ENCODE data around the gene PHACTR1. TPM values are rescaled to one million over a fixed set of nuclear protein-coding genes. Genes with fewer than 3 reads are reported as not detected.

The PHACTR1 gene
- total RNA-seq, 1 donor, result 0.43 TPM

- TF ChIP-seq, protein P1, sequence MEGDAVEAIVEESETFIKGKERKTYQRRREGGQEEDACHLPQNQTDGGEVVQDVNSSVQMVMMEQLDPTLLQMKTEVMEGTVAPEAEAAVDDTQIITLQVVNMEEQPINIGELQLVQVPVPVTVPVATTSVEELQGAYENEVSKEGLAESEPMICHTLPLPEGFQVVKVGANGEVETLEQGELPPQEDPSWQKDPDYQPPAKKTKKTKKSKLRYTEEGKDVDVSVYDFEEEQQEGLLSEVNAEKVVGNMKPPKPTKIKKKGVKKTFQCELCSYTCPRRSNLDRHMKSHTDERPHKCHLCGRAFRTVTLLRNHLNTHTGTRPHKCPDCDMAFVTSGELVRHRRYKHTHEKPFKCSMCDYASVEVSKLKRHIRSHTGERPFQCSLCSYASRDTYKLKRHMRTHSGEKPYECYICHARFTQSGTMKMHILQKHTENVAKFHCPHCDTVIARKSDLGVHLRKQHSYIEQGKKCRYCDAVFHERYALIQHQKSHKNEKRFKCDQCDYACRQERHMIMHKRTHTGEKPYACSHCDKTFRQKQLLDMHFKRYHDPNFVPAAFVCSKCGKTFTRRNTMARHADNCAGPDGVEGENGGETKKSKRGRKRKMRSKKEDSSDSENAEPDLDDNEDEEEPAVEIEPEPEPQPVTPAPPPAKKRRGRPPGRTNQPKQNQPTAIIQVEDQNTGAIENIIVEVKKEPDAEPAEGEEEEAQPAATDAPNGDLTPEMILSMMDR (IDR thresholded peaks at IDR 0.05; ENCODE audit: insufficient read depth, low read depth, low read length), result no peak
- H3K4me3 ChIP-seq (ENCODE audit: low read depth, low read length), result no peak overlapping the region
- DNase-seq (ENCODE audit: low read depth), result no peak
These were observed 7.5 kb upstream of the PHACTR1 start for GRCh38 chr6:12709116-12709515.

DNA sequence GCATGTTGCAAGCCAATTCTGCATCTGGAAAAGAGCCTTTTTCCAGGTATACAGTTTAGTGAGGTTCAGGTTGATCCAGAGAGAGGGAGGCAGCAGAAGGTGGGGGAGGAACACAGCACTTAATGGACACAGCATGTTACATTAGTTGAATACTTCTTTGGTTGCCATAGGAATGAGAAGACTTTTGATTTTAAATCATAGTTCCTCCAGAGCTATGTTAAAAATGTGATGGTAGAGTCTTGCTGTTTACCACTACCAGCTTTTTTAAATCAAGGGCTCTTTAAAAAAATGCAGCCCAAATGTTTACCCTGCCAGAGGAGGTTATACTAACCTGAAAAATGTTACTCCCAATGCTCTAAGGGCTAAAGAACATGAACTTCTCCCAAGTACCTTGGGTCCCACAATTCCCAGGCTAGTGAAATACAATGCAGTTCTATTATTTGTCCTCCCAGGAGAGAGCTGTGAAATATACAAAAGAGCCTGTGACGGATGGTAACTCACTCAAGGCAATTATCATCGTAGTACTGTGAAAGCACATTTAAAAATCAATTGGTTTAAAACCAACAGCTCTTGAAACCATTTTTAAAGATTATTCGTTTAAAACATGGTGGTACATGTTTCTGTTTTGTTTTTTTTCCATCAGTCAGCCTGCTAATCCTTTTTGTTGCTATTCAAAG, 6.9 kb upstream of the PHACTR1 start:
- DNase-seq (ENCODE audit: low read depth), result no peak
- TF ChIP-seq, protein P1 (IDR thresholded peaks at IDR 0.05; ENCODE audit: insufficient read depth, low read depth, low read length), result no peak
- H3K4me3 ChIP-seq (ENCODE audit: low read depth, low read length), result no peak overlapping the region

DNA sequence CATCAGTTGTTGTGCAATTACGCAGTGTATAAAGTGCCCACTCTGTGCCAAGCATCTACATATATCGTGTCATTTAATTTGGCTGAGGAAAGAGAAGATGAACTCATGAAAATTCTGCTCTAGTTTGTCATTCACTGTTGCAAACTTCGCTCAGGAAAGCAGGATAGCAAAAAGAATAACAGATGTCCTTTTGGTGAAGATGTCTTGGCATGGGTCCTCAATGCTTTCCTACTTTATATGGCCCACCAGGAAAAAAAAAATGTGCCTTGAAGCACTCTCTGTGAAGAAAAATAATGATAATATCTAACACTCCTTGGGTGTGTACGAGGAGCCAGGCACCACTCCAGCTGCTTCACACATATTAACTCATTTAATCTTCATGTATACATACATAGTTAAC, 5.6 kb upstream of the PHACTR1 start:
- TF ChIP-seq, protein P1 (IDR thresholded peaks at IDR 0.05; ENCODE audit: insufficient read depth, low read depth, low read length), result no peak
- no peak overlapping the region for H3K4me3 ChIP-seq (ENCODE audit: low read depth, low read length)
- no peak for DNase-seq (ENCODE audit: low read depth)

DNA sequence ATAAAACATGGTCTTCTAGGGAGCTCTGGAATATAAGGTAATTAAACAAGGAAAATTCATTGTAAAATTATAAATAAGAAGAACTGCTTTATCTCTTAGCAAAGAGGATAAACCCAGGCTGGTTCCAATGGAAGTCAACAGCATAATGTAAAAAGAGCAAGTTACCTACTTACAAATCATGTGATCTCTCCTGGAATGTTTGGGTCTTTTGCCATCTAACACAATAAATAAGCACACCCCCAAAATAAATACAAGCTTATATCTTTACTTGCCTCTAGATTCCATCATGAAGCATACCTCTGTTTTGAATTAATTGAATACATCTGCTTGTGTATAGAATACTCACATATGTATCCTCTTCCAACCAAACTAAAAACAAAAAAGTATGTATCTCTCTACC, 2.5 kb upstream of the PHACTR1 start:
- no peak overlapping the region for H3K4me3 ChIP-seq (ENCODE audit: low read depth, low read length)
- no peak for DNase-seq (ENCODE audit: low read depth)
- TF ChIP-seq, protein P1 (IDR thresholded peaks at IDR 0.05; ENCODE audit: insufficient read depth, low read depth, low read length), result no peak

DNA sequence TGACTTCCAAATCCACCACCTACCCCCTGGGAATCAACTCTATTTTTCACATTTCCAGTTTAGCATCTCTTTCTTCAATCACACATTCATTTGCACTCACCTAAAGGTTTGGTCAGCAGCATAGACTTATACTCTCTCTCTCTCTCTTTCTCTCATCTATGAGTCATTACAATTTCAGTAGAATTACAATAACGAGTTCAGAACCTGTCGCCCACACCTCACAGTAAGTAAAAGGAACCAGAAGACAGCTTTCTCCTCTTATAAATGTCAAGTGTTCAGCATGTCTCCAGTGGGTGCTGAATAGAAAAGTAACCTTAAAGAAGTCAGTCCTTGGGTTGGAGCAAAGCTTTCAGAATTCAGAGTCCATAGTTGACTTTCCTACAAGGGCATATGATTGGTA, 1.1 kb upstream of the PHACTR1 start:
- TF ChIP-seq, protein P1 (IDR thresholded peaks at IDR 0.05; ENCODE audit: insufficient read depth, low read depth, low read length), result no peak
- no peak for DNase-seq (ENCODE audit: low read depth)
- no peak overlapping the region for H3K4me3 ChIP-seq (ENCODE audit: low read depth, low read length)

- no peak overlapping the region for H3K4me3 ChIP-seq (ENCODE audit: low read depth, low read length)
- TF ChIP-seq, protein P1 (IDR thresholded peaks at IDR 0.05; ENCODE audit: insufficient read depth, low read depth, low read length), result no peak
- DNase-seq (ENCODE audit: low read depth), result no peak
These were observed 789 bp downstream of the PHACTR1 start for GRCh38 chr6:12717356-12717755.

DNA sequence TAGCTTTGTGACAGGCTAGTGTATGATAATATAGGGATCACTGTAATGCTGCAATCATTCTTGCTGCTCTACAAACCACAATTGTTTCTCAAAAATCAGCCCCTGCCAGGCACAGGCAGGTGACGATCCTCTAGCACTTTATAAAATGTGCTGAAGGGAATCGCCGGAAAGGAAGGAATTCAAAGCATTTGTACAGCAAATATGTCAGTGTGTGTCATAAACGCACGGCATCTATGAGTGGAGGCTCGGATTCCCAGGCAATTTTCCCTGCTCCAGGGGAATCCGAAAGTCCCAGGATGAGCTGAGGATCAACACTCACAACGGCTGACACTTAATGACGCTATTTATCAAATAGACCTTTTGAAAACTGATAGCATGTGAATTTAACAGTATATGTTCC, 1.4 kb downstream of the PHACTR1 start:
- H3K4me3 ChIP-seq (ENCODE audit: low read depth, low read length), result no peak overlapping the region
- TF ChIP-seq, protein P1 (IDR thresholded peaks at IDR 0.05; ENCODE audit: insufficient read depth, low read depth, low read length), result no peak
- DNase-seq (ENCODE audit: low read depth), result no peak
